H1 (cell line): Measurements from ENCODE around the gene KCNMB2. TPM values are rescaled to one million over a fixed set of nuclear protein-coding genes. Genes with fewer than 3 reads are reported as not detected.

Source experiments
- CTCF ChIA-PET: fragments of 300-600 bp; sonication (Branson Sonifier 250); formaldehyde crosslinking; loops from one replicate; lab custom pipeline; 2021; ENCODE audit not compliant: partially characterized antibody; lab: Charles Lee
- POLR2A ChIA-PET: fragments of 300-600 bp; sonication (Branson Sonifier 250); formaldehyde crosslinking; loops from one replicate; lab custom pipeline; 2021; ENCODE audit warnings: inconsistent platforms; ENCODE audit not compliant: partially characterized antibody; lab: Charles Lee
- DNase-seq, 2 experiments: peaks; one replicate each; pipeline versions ENCODE4 v3.0.0 to v3.0.0-alpha.2; 2010 to 2022; ENCODE audit warnings: low spot score in 2 of 2, low read depth in 1 of 2, mixed read lengths in 1 of 2
- FAIRE-seq: peaks from 2 replicates; lab custom pipeline; 2011; peaks lifted over from hg19 to GRCh38; lab: Jason Lieb, UNC
- H2AFZ ChIP-seq: 2 replicates; pipeline ENCODE4 v1.8.1; 2012; ENCODE audit warnings: low read length, inconsistent platforms
- H2AK5ac ChIP-seq: 2 replicates; pipeline ENCODE4 v1.6.1; 2013; ENCODE audit warnings: low read depth, low read length
- H2BK120ac ChIP-seq: replicated peaks from 2 replicates; pipeline ENCODE3; 2013; ENCODE audit warnings: low read depth, low read length, inconsistent platforms
- H2BK12ac ChIP-seq: 2 replicates; pipeline ENCODE4 v1.6.1; 2013; ENCODE audit warnings: low read depth, low read length
- H2BK15ac ChIP-seq: 2 replicates; pipeline ENCODE4 v1.6.1; 2013; ENCODE audit warnings: low read length
- H2BK20ac ChIP-seq: 2 replicates; pipeline ENCODE4 v1.6.1; 2013; ENCODE audit warnings: low read length
- H2BK5ac ChIP-seq: 2 replicates; pipeline ENCODE4 v1.6.1; 2013; ENCODE audit warnings: low read depth, low read length
- H3K14ac ChIP-seq: 2 replicates; pipeline ENCODE4 v1.6.1; 2013; ENCODE audit warnings: inconsistent platforms; ENCODE audit not compliant: insufficient read length
- H3K18ac ChIP-seq: 2 replicates; pipeline ENCODE4 v1.6.1; 2013; ENCODE audit warnings: low read length; ENCODE audit errors: extremely low read depth
- H3K23ac ChIP-seq: 2 replicates; pipeline ENCODE4 v1.6.1; 2013; ENCODE audit warnings: inconsistent platforms; ENCODE audit not compliant: insufficient read length
- H3K23me2 ChIP-seq: 2 replicates; pipeline ENCODE4 v1.6.1; 2013; ENCODE audit warnings: low read depth, low read length
- H3K27ac ChIP-seq: 2 replicates; pipeline ENCODE4 v1.6.1; 2011; ENCODE audit warnings: low read depth, low read length, inconsistent platforms
- H3K27me3 ChIP-seq, 4 experiments: replicated peaks in 1 of 4; 1 replicate in 1 of 4; 2 replicates in 3 of 4; pipeline versions ENCODE4 v1.6.1 to v1.8.1; 2011 to 2013; ENCODE audit warnings: low read length in 3 of 4, mild to moderate bottlenecking in 3 of 4, inconsistent platforms in 2 of 4, mixed read lengths in 2 of 4, moderate library complexity in 1 of 4; ENCODE audit not compliant: control insufficient read depth in 3 of 4, insufficient read depth in 3 of 4; ENCODE audit errors: extremely low read depth in 1 of 4
- H3K36me3 ChIP-seq, 4 experiments: 2 replicates each; pipeline versions ENCODE4 v1.6.1 to v1.8.1; 2011 to 2013; ENCODE audit warnings: mild to moderate bottlenecking in 4 of 4, low read length in 3 of 4, moderate library complexity in 2 of 4, control low read depth in 1 of 4, inconsistent platforms in 1 of 4; ENCODE audit not compliant: insufficient read depth in 4 of 4, control insufficient read depth in 2 of 4
- H3K4ac ChIP-seq: replicated peaks from 2 replicates; pipeline ENCODE3; 2013; ENCODE audit warnings: low read length, low read depth, mixed read lengths, inconsistent platforms; ENCODE audit not compliant: insufficient read length
- H3K4me1 ChIP-seq, 4 experiments: replicated peaks in 1 of 4; 1 replicate in 1 of 4; 2 replicates in 3 of 4; pipeline versions ENCODE4 v1.6.1 to v1.8.1; 2011 to 2013; ENCODE audit warnings: low read length in 3 of 4, inconsistent platforms in 2 of 4, mixed read lengths in 1 of 4; ENCODE audit not compliant: insufficient read depth in 4 of 4, control insufficient read depth in 3 of 4
- H3K4me2 ChIP-seq, 2 experiments: 2 replicates each; pipeline versions ENCODE4 v1.6.1 to v1.8.1; 2011 to 2013; ENCODE audit warnings: low read depth in 2 of 2, low read length in 2 of 2, control low read depth in 1 of 2, inconsistent platforms in 1 of 2, mild to moderate bottlenecking in 1 of 2; ENCODE audit not compliant: insufficient read depth in 1 of 2
- H3K4me3 ChIP-seq, 4 experiments: fragments of 200-600, 300-600 bp in 1 of 4; sonication (generic), shearing (Covaris generic), sonication (Bioruptor Twin) in 1 of 4; 2 replicates each; pipeline versions ENCODE4 v1.5.1 to v1.8.1; 2011 to 2016; ENCODE audit warnings: low read length in 4 of 4, low read depth in 3 of 4, control low read depth in 2 of 4, inconsistent platforms in 2 of 4, mild to moderate bottlenecking in 2 of 4, mixed read lengths in 1 of 4, moderate library complexity in 1 of 4; ENCODE audit not compliant: insufficient read depth in 2 of 4; ENCODE audit errors: extremely low read depth in 1 of 4
- H3K56ac ChIP-seq: replicated peaks from 2 replicates; pipeline ENCODE3; 2013; ENCODE audit warnings: low read depth, mild to moderate bottlenecking, mixed read lengths, low read length, inconsistent platforms; ENCODE audit not compliant: insufficient read length
- H3K79me1 ChIP-seq: 2 replicates; pipeline ENCODE4 v1.6.1; 2013; ENCODE audit warnings: low read depth, low read length, control low read depth
- H3K79me2 ChIP-seq, 2 experiments: 2 replicates each; pipeline versions ENCODE4 v1.6.1 to v1.8.1; 2012 to 2013; ENCODE audit warnings: low read length in 2 of 2, mild to moderate bottlenecking in 2 of 2, inconsistent platforms in 1 of 2; ENCODE audit not compliant: insufficient read depth in 2 of 2, control insufficient read depth in 1 of 2
- H3K9ac ChIP-seq, 4 experiments: replicated peaks in 1 of 4; 1 replicate in 1 of 4; 2 replicates in 3 of 4; pipeline versions ENCODE4 v1.6.1 to v1.8.1; 2011 to 2013; ENCODE audit warnings: low read depth in 3 of 4, low read length in 3 of 4, control low read depth in 2 of 4, mild to moderate bottlenecking in 2 of 4, moderate library complexity in 2 of 4, inconsistent platforms in 1 of 4; ENCODE audit errors: extremely low read depth in 1 of 4
- H3K9me3 ChIP-seq, 2 experiments: 2 replicates each; pipeline versions ENCODE4 v1.6.1 to v1.8.1; 2012 to 2013; ENCODE audit warnings: mild to moderate bottlenecking in 2 of 2, moderate library complexity in 2 of 2, control low read depth in 1 of 2, inconsistent platforms in 1 of 2, low read depth in 1 of 2, low read length in 1 of 2, mixed read lengths in 1 of 2; ENCODE audit not compliant: insufficient read depth in 2 of 2
- H4K20me1 ChIP-seq, 2 experiments: replicated peaks in 1 of 2; 2 replicates each; pipeline versions ENCODE3 to v1.8.1; 2011 to 2013; ENCODE audit warnings: inconsistent platforms in 2 of 2, low read length in 2 of 2, mild to moderate bottlenecking in 1 of 2; ENCODE audit not compliant: insufficient read depth in 2 of 2, control insufficient read depth in 1 of 2
- H4K5ac ChIP-seq: 2 replicates; pipeline ENCODE4 v1.6.1; 2013; ENCODE audit warnings: low read length, low read depth, mixed read lengths, inconsistent platforms; ENCODE audit not compliant: insufficient read length
- H4K8ac ChIP-seq: 2 replicates; pipeline ENCODE4 v1.8.0; 2013; ENCODE audit warnings: mild to moderate bottlenecking, moderate library complexity, low read length, inconsistent platforms; ENCODE audit not compliant: insufficient read depth; ENCODE audit errors: extremely low read depth
- H4K91ac ChIP-seq: replicated peaks from 2 replicates; pipeline ENCODE3; 2013; ENCODE audit warnings: low read length, mixed read lengths, inconsistent platforms; ENCODE audit not compliant: insufficient read length
- BACH1 ChIP-seq: IDR thresholded peaks from 2 replicates; pipeline ENCODE4 v1.6.1; 2012; ENCODE audit warnings: low read length, improper control_type of control experiment
- RBBP5 ChIP-seq: IDR thresholded peaks from 2 replicates; pipeline ENCODE4 v1.7.1; 2012; ENCODE audit warnings: low read depth, mild to moderate bottlenecking, inconsistent platforms, low read length, moderate library complexity, borderline replicate concordance
- TCF12 ChIP-seq: IDR thresholded peaks from 2 replicates; pipeline ENCODE4 v1.6.1; 2011; ENCODE audit warnings: low read depth, mild to moderate bottlenecking, low read length
- WGBS, 2 experiments: shearing (Covaris generic) in 1 of 2; methylation state at CpG; one replicate each; pipeline versions ENCODE4 v1.1.6 to v1.1.7; 2013 to 2015; ENCODE audit warnings: low lambda C conversion rate in 2 of 2, mixed read lengths in 2 of 2, inconsistent platforms in 1 of 2, low coverage in 1 of 2, missing lambda C conversion rate in 1 of 2; ENCODE audit not compliant: insufficient replicate concordance in 2 of 2, insufficient coverage in 1 of 2, insufficient read length in 1 of 2; ENCODE audit errors: extremely low coverage in 1 of 2, missing lambda C conversion rate in 1 of 2; 5-methylcytosine and 5-hydroxymethylcytosine counted together
- polyA plus RNA-seq, 7 experiments: library from polyadenylated mRNA; depleted of rRNA in 3 of 7; stranded (reverse) in 5 of 7; unstranded in 2 of 7; fragments of >200 nt in 5 of 7; fragments of 200-250 nt in 2 of 7; gene quantifications; 1 replicate in 5 of 7; 2 replicates in 1 of 7; 4 replicates in 1 of 7; pipeline versions ENCODE4 v1.2.1 to v1.2.3, GENCODE V29; 2011 to 2013; ENCODE audit warnings: missing spikeins in 2 of 7, mixed read lengths in 2 of 7
- total RNA-seq: library from RNA; stranded (reverse); fragmentation: NEBNext Ultra II Directional; extraction: Animal tissue kit (Norgen Biotek cat#: 25700); gene quantifications from 2 replicates; pipeline ENCODE4 v1.2.1, GENCODE V29; 2021

Gene KCNMB2
- total and polyA plus RNA-seq, 2 of the 8 experiments (the other 6 are each of a cell fraction or from before 2014, with no cell fraction given): not detected

GRCh38 chr3:178569826-178570225 lies 33.6 kb downstream of the KCNMB2 start:
- Histone ChIP-seq H4K8ac (no peak overlapping the region), H3K27me3 (no peaks in the 10 kb centered on the region), H3K4me1 (no peaks in the 10 kb centered on the region), H2AK5ac (no peak overlapping the region), H3K27ac (no peak overlapping the region), H2BK120ac (no peak overlapping the region), H3K79me2 (no peaks in the 10 kb centered on the region), H2BK5ac (no peak overlapping the region), H2BK15ac (no peak overlapping the region), H3K18ac (no peak overlapping the region), H3K23ac (no peak overlapping the region), H3K4me3 (no peak overlapping the region), H2BK12ac (no peak overlapping the region), H3K9ac (no peak overlapping the region), H3K9me3 (no peaks in the 10 kb centered on the region), H3K4ac (no peak overlapping the region), H3K23me2 (no peaks in the 10 kb centered on the region), H2AFZ (no peak overlapping the region), H4K91ac (no peak overlapping the region), H3K36me3 (no peaks in the 10 kb centered on the region), H2BK20ac (no peak overlapping the region), H3K79me1 (no peaks in the 10 kb centered on the region), H3K14ac (no peak overlapping the region), H3K4me2 (no peak overlapping the region), H3K56ac (no peak overlapping the region), H4K5ac (no peak overlapping the region), H4K20me1 (no peaks in the 10 kb centered on the region)
- 95% methylated on average over 2 of the region's 2 CpGs; no CpG with 5 or more reads in 1 of the 2 experiments for WGBS, 2 experiments
- ChIA-PET CTCF (no interaction called here), POLR2A (no interaction called here)
- FAIRE-seq (no peak), DNase-seq (no peak)
- TF ChIP-seq TCF12: no peak
- TF ChIP-seq BACH1: no peak
- no peak for TF ChIP-seq RBBP5
